Caki2 (cell line): ENCODE measurements around the gene ABHD12. TPM values are rescaled to one million over a fixed set of nuclear protein-coding genes. Genes with fewer than 3 reads are reported as not detected.

Experiments
- DNase-seq: peaks from one replicate; pipeline ENCODE4 v3.0.0-alpha.2; 2015; ENCODE audit warnings: low read depth
- in situ Hi-C: cut with HindIII; loops from 2 replicates; pipeline ENCODE4 v1.10.0; 2016; ENCODE audit warnings: low sequenced_read_pairs, low pct_unique_long_range_greater_than_20kb, mixed read lengths
- total RNA-seq: library from RNA; depleted of rRNA; stranded (reverse); fragments of >200 nt; shearing (Covaris generic); gene quantifications from 2 replicates; pipeline ENCODE4 v1.2.3, GENCODE V29; 2014; ENCODE audit warnings: low replicate concordance

ABHD12 gene
- total RNA-seq, 1 experiment from 2014 or later = 29.7 TPM

DNA sequence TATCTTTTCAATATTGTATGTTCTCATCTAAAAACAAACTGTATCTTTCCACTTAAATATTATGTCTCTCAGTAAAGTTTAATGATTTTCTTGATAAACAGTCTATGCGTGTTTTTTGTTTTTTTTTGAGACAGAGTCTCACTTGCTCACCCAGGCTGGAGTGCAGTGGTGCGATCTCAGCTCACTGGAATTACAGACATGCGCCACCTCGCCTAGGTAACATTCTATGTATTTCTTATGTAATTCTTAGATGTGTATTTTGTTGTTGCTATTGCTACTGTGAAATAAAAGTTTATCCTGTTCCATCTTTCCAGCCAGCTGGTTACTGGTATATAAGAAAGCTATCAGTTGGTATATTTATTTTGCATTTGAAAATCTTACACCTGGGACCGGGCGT is 29.4 kb downstream of the ABHD12 start:
- DNase-seq = peak; percentile 45
- in situ Hi-C loops = no loop called here

DNA sequence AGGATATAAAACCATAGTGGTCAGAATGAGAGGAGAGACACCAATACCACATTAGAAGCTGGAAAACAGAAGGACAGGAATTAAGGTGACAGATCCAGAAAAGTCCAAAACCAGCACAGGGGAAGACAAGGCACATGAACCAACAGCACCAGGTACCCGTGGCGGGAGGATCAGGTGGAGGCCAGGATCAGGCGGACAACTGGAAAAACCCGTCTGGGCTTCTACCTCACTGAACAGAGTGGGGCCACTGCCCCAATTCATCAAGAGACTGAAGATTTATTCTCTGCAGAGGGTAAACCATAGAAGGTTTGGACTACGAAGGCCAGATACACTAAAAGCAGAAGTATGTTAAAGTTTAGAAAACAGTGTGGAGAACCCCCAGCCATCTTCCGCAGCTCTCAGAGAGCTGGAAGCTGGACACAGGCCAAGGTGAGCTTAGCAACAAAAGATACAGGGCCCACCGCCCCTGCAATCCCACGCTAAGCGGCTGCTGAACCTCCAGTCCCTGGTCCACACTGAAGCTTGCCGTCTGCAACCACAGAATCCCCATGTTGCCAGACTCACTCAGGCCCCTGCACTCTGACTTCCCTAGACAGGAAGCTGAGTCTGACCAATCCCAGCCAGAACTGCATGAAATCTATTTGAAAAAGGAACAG is 29.9 kb downstream of the ABHD12 start:
- in situ Hi-C loops = no loop called here
- no peak for DNase-seq

DNA sequence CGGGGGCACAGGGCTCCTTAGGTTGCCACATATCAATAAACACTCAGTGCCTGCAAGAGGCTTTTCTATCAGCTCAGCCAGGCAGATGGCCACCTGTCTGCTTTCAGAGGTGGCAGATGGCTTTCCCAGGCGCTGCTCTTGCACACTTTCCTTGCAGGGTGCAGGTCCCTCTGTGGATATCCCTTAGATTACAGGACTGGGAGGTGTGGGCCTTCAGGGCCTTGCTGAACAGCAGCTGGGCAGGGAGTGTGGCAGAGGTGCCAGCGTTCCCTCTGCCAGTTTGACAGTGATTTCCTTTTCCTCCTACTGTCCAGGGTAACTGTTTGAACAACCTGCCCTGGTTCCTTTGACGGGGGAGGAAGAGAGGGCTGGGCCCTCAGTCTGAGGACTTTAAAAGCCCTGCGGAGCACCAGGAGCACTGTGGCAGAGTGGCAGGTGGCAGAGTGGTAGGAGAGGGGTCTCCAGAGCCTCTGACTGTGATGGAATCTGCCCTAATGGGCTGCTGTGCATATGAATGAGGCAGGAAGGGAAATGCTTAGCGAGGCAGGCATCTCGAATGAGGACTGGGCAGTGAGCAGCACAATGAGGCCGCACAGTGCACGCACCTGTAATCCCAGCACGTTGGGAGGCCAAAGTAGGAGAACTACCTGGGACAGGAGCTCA is 34.2 kb downstream of the ABHD12 start:
- in situ Hi-C loops = no loop called here
- no peak for DNase-seq

DNA sequence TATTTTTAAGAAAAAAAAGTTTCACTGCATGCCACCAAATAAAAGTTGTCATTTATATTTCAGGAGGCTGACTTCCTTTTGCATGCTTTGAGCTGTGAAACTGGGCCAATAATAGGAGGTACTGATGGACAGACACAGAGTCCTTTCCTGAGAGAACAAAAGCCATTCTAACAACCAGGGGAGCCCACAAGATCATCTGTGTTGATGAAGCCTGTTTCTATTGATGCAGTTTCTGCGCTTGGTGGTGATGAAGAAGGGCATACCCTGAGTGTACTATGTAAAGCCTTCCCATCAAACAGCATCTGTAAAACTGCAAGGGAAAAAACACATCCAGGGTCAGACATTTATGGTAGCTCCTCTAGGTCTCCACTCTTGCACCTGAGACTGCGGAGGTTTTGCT is 34.8 kb downstream of the ABHD12 start:
- in situ Hi-C loops = no loop called here
- no peak for DNase-seq

DNA sequence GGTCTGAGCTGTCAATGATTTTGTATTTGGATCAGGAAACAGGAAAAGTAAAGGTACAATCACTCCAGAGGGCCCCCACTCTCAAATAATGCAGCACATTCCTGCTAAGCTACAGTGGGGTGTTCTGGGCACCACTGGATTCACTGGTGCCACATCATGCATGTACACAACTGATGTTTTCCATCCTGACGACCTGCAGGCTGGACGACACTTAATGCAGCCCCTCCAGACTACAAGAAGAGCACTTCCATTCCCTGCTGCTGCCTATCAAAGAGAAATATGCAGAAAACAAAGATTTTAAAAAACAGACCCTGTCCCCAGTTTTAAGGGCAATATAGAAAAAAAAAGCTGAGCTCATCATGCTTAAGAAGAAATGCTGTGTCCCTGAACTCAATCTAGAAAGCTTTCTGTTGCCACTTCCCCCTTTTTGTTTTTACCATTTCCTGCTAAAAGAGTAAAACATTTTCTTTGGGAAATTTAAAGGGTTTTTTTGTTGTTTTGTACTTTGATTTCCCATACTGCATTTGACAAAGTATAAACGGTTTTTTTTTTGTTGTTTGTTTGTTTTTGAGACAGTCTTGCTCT is 35.5 kb downstream of the ABHD12 start:
- no peak for DNase-seq
- in situ Hi-C loops = no loop called here

DNA sequence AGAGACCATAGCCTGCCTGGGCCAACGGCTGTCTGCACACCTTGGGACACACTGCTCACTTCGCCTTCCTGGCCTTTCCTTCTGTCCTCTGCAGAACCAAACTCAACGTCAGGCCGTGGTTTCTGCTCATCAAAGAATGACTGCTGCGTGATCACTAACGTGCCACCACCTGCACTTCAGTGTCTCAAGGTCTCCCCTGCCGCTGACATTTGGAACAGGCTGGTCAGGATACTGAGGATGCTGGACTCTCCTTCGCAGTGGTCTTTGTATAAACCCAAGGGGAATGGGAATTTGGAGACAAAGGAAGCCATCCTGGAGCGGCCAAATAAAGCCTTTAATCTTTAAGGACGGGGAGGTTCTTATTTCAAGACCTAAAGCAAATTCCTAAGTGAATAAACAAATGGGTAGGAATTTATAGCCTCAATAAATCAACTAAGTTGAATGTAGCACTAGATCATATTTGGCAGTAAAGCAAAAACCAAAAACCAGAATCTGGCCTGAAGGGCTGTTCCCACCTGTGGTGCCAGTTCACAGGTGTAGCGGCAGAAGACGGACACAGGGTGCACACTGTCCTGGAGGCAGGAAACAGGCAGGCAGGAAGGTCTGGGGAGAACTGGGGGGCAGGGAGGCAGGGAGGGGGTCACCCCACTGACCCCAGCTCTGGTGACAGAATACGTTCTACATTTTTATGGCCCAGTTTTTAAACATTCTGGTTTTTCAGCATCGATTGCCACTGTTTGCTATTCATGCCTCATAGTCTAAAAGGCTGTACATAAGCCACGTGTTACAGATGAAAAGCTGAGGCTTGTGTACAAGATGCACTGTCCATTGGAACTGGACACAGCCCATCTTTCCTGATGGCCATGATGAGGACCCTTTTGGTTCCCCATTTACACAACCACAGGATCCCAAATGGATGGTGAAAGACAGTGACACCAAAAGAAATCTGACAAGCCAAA is 36.6 kb downstream of the ABHD12 start:
- DNase-seq = no peak
- in situ Hi-C loops = no loop called here

DNA sequence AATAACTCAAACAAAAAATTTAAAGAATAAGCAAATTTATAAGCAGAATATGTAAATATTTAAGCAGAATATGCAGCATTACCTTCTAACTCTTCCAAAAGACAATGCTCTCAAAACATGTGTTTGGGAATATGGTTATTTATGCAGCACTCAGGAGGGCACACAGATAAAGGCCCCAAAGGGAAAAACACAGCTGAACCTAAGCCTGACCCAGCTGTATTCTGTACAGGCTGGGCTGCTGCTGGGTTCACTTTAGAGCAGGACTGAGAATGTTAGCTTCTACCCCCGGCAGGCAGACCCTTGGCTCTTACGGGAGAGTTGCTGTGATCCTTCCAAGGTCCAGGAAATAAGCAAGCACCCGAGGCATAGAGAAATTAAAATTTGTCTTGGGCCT is 37.3 kb downstream of the ABHD12 start:
- in situ Hi-C loops = no loop called here
- no peak for DNase-seq

DNA sequence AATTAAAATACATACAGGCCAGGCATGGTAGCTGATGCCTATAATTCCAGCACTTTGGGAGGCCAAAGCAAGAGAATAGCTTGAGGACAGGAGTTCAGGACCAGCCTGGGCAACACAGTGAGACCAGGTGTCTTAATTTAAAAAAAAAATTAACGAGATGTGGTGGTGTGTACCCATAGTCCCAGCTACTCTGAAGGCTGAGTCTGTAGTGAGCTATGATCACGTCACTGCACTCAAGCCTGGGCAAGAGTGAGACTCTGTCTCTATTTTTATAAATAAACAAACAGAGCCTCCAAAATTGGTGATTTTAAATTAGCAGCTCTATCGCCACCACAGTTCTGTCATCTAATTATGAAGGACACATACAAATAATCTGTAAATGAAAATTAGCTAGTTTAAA is 37.9 kb downstream of the ABHD12 start:
- no peak for DNase-seq
- in situ Hi-C loops = no loop called here

DNA sequence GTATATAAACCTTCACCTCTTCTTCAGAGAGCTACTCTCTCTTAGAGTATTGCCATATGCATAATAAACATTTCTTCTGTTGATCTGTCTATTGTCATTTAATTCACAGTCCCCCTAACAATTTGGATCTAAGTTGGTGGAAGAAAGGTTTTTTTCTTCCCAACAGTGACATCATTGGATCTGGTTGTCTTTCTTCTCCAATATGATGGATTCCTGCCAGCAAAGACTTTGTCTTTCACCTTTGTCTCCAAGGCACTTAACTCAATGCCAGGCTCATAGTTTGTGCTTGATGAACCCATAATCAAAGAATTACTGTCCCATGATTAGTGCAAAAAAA is 39.6 kb downstream of the ABHD12 start:
- no peak for DNase-seq
- in situ Hi-C loops = no loop called here

DNA sequence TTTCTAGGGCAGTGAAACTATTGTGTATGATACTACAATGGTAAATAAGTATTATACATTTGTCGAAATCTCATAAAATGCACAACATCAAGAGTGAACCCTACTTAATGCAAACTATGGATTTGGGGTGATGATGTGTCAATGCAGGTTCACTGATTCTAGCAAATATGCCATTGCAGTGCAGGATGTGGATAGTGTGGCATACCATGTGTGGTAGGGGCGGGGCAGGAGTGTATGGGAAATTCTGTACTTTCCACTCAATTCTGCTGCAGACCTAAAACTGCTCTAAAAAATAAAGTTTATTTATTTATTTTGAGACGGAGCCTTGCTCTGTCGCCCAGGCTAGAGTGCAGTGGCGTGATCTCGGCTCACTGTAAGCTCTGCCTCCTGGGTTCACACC is 44.3 kb downstream of the ABHD12 start:
- in situ Hi-C loops = no loop called here
- no peak for DNase-seq

DNA sequence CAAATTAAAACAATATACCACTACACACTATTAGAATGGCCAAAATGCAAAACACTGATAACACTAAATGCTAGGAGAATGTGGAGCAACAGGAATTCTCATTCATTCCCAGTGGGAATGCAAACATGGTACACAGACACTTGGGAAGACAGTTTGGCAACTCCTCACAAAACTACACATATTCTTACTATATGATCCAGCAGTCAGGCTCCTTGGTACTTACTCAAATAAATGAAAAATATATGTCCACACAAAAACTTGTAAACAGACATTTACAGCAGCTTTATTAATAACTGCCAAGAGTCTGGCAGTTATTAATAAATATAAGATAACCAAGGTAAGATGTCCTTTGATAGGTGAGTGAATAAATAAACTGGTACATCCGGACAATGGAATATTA is 44.9 kb downstream of the ABHD12 start:
- in situ Hi-C loops = no loop called here
- no peak for DNase-seq

DNA sequence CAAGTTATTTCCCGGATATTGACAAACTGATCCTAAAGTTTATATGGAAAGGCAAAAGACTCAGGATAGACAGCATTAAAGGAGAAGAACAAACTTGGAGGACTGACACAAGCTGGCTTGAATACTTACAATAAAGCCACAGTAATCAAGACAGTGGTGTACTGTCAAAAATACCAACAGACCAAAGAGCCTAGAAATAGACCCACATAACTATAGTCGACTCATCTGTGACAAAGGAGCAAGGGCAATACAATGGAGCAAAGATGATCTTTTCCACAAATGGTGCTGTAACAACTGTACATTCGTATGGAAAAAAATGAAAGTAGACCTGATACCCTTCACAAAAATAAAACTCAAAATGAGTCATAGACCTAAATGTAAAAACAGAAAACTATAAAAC is 46.0 kb downstream of the ABHD12 start:
- no peak for DNase-seq
- in situ Hi-C loops = no loop called here

DNA sequence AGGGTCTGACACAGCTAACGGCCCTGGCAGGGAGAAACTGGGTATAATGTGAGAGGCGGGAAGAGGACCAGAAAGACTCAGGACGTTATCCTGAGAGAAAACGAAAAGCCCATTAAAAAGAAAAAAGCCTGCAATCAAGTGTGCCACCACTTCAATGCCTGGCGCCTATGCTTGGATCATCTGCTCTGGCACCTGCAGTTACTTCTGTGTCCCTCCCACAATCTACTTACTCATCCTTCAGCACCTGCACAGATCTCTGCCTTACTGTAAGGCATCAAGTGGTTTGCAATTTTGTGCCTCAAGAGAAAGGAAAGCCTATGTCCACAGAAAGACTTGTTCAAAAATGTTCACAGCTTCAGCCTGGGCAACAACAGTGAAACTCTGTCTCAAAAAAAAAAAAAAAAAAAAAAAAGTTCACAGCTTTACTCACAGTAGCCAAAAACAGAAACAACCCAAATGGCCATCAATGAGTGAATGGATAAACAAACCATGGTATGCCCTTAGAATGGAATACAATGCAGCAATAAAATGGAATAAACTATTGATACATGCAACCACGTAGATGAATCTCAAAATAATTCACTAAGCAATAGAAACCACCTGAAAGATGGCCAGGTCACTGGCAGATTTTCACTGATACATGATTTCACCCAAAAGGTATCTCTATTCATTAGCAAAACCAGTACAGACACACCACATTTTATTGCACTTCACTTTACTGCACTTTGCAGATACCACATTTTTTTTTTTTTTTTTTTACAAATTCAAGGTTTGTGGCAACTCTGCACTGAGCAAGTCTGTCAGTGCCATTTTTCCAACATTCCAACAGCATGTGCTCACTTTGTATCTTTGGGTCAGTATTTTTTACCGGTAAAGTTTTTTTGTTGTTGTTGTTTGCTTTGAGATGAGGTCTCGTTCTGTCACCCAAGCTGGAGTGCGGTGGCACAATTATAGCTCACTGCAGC is 48.6 kb downstream of the ABHD12 start:
- in situ Hi-C loops = no loop called here
- no peak for DNase-seq

DNA sequence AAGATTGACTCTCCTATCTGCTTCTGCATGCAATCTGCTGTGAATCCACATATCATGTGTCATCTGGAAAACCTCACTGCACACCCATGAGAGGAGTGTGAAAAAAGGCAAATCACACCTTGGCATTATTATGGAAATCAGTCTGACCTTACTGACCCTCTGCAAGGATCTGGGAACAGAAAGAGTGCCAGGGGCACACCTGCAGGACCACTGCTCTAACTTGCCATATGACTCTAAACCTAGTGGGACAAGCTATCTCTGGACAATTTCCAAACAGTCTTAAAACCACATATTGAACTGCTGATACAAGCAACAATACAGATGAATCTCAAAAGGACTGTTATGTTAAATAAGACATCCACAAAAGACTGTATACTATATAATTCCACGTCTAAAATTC is 50.3 kb downstream of the ABHD12 start:
- DNase-seq = no peak
- in situ Hi-C loops = no loop called here

DNA sequence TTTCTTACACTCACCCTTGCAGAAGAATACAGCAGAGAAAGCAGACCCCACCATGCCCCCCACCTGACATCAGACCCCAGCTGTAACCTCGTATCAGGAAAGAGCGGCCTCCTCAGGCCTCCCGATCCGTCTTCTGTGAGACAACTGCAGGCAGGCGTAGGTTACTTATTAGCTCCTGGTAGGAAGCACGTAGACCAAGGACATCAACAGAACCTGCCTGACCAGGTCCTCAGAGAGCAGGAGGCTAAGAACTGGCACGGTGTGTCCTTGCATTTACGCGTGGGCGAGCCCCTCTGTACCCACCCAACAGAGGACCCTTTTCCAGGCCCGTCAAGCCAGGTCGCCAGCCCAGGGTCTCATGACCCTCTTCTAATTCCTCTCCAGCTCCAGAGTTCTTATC is 51.0 kb downstream of the ABHD12 start:
- in situ Hi-C loops = no loop called here
- no peak for DNase-seq

DNA sequence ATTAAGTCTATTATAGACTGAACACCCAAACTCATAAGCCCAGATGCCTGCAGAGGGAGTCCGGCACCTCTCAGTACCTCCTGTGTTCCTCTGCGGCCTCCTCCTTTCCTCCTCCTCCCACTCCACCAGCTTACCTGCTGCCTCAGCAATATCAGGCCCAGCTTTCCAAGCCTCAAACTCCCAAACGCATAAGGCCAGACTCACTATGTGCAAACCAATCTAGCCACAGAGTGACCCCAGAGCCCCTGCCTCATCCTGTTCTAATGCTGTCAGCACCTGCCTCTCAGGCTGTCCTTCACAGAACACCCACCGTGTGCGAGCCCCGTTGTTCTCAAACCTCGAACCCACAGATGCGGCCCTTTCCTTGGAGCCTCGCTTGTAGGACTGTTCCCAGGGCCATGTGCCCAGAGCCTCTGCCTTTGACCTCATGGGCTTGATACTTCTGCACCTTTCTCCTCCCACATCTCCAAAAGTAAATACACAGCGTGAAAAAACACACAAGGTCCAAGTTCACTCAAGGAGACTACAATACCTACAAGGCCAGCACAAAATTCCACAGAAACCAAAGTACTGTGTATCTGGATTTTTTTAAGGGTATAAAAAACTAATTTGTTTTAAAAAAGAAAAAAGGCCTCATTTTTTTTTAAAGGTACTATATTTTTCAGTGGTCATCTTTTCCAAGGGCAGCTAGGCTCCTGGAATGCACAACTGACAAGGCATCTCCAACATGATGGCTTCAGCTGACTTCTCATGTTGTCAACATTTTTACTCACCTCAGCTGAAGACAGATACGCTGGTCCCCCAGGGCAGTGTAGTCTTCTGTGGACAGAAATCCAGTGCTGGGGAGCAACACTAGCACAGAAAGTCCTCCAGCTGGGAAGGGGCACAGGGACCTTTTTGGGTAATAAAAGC is 52.3 kb downstream of the ABHD12 start:
- in situ Hi-C loops = no loop called here
- no peak for DNase-seq
